Loucy (cell line): Measurements from ENCODE around the gene LDLRAD4.

ENCODE experiments used
- H2AFZ ChIP-seq: fragments of 200-600 bp; sonication (generic); 2 replicates; pipeline ENCODE4 v1.6.0; 2016; ENCODE audit warnings: antibody characterized with exemption, mild to moderate bottlenecking, low read length, moderate library complexity
- H3F3A ChIP-seq: fragments of 200-600 bp; 2 replicates; pipeline ENCODE4 v1.6.0; 2016; ENCODE audit warnings: antibody characterized with exemption, low read depth, mild to moderate bottlenecking
- H3K27me3 ChIP-seq: fragments of 200-600 bp; sonication (generic); 2 replicates; pipeline ENCODE4 v1.6.1; 2014; ENCODE audit warnings: low read length, mild to moderate bottlenecking; ENCODE audit not compliant: insufficient read depth, poor library complexity, severe bottlenecking
- H3K36me3 ChIP-seq: fragments of 200-600 bp; sonication (generic); 2 replicates; pipeline ENCODE4 v1.6.1; 2016; ENCODE audit warnings: low read length; ENCODE audit not compliant: insufficient read depth
- H3K4me1 ChIP-seq: fragments of 200-600 bp; sonication (generic); 2 replicates; pipeline ENCODE4 v1.5.1; 2014; ENCODE audit warnings: low read length, mild to moderate bottlenecking; ENCODE audit not compliant: insufficient read depth, poor library complexity, severe bottlenecking
- H3K4me2 ChIP-seq: fragments of 200-600 bp; sonication (generic); 2 replicates; pipeline ENCODE4 v1.6.0; 2014; ENCODE audit warnings: antibody characterized with exemption, low read length, low read depth, mild to moderate bottlenecking; ENCODE audit not compliant: poor library complexity, severe bottlenecking
- H3K4me3 ChIP-seq: fragments of 200-600 bp; sonication (generic); 2 replicates; pipeline ENCODE4 v1.5.1; 2014; ENCODE audit warnings: low read length, mild to moderate bottlenecking, mixed read lengths; ENCODE audit not compliant: poor library complexity, severe bottlenecking
- H3K79me2 ChIP-seq: fragments of 200-600 bp; sonication (generic); 2 replicates; pipeline ENCODE4 v1.6.1; 2014; ENCODE audit warnings: low read length; ENCODE audit not compliant: insufficient read depth
- H3K9ac ChIP-seq: fragments of 200-600 bp; sonication (generic); 2 replicates; pipeline ENCODE4 v1.6.0; 2014; ENCODE audit warnings: mild to moderate bottlenecking, low read depth, low read length, moderate library complexity; ENCODE audit not compliant: poor library complexity, severe bottlenecking
- H3K9me2 ChIP-seq: fragments of 200-600 bp; sonication (generic); replicated peaks from 2 replicates; pipeline ENCODE4 v1.6.1; 2016; ENCODE audit warnings: low read depth, low read length, mixed read lengths
- H3K9me3 ChIP-seq: fragments of 200-600 bp; sonication (generic); 2 replicates; pipeline ENCODE4 v1.6.1; 2014; ENCODE audit warnings: mild to moderate bottlenecking, antibody characterized with exemption, low read length, low read depth; ENCODE audit not compliant: insufficient read depth
- H4K20me1 ChIP-seq: fragments of 200-600 bp; sonication (generic); 2 replicates; pipeline ENCODE4 v1.6.0; 2014; ENCODE audit warnings: antibody characterized with exemption, low read length, mild to moderate bottlenecking; ENCODE audit not compliant: insufficient read depth, poor library complexity, severe bottlenecking
- EZH2phosphoT487 ChIP-seq: fragments of 200-600 bp; IDR thresholded peaks from 2 replicates; pipeline ENCODE4 v1.6.1; 2018; ENCODE audit warnings: antibody characterized with exemption, mild to moderate bottlenecking, moderate library complexity, borderline replicate concordance
- TF ChIP-seq, protein P1 (sequence below): fragments of 200-600 bp; sonication (generic); conservative IDR thresholded peaks from 2 replicates; pipeline ENCODE4 v1.5.1; 2014; ENCODE audit warnings: mild to moderate bottlenecking, antibody characterized with exemption, low read length

Gene LDLRAD4

DNA sequence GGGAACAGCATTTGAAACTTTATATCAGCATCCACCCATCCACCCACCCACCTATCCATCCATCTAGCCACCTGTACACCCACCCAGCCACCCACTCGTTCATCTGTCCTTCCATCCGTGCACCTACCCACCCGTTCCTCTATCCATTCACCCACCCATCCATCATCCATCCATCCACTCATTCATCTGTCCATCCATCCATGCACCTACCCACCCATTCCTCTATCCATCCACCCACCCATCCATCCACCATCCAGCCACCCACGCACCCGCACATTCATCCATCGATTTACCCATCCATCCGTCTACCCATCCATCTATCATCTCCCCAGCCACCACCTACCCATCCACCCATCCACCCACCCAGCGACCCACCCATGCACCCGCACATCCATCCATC, 24.8 kb downstream of the LDLRAD4 start:
- Histone ChIP-seq H2AFZ (no peak overlapping the region), H3K4me3 (no peak overlapping the region), H3K4me1 (no peaks in the 10 kb centered on the region), H4K20me1 (no peaks in the 10 kb centered on the region), H3K9ac (no peak overlapping the region), H3K27me3 (no peaks in the 10 kb centered on the region), H3K79me2 (peaks cover 33% of the 10 kb centered on the region; the same call in 1 of the 2 replicates), H3K36me3 (no peaks in the 10 kb centered on the region; the same call in 1 of the 2 replicates), H3F3A (no peaks in the 10 kb centered on the region), H3K9me2 (no peaks in the 10 kb centered on the region), H3K4me2 (no peak overlapping the region), H3K9me3 (no peaks in the 10 kb centered on the region)
- no peak for TF ChIP-seq EZH2phosphoT487
- TF ChIP-seq, protein P1, sequence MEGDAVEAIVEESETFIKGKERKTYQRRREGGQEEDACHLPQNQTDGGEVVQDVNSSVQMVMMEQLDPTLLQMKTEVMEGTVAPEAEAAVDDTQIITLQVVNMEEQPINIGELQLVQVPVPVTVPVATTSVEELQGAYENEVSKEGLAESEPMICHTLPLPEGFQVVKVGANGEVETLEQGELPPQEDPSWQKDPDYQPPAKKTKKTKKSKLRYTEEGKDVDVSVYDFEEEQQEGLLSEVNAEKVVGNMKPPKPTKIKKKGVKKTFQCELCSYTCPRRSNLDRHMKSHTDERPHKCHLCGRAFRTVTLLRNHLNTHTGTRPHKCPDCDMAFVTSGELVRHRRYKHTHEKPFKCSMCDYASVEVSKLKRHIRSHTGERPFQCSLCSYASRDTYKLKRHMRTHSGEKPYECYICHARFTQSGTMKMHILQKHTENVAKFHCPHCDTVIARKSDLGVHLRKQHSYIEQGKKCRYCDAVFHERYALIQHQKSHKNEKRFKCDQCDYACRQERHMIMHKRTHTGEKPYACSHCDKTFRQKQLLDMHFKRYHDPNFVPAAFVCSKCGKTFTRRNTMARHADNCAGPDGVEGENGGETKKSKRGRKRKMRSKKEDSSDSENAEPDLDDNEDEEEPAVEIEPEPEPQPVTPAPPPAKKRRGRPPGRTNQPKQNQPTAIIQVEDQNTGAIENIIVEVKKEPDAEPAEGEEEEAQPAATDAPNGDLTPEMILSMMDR = no peak

- H3K9me3 ChIP-seq = no peaks in the 10 kb centered on the region
- H2AFZ ChIP-seq = no peak overlapping the region
- H3K4me2 ChIP-seq = no peak overlapping the region
- no peaks in the 10 kb centered on the region for H3K9me2 ChIP-seq
- H3K36me3 ChIP-seq = no peaks in the 10 kb centered on the region; the same call in 1 of the 2 replicates
- peaks cover 31% of the 10 kb centered on the region; the same call in 1 of the 2 replicates for H3K79me2 ChIP-seq
- H4K20me1 ChIP-seq = no peaks in the 10 kb centered on the region
- H3K9ac ChIP-seq = no peak overlapping the region
- no peaks in the 10 kb centered on the region for H3K4me1 ChIP-seq
- no peaks in the 10 kb centered on the region for H3K27me3 ChIP-seq
- TF ChIP-seq EZH2phosphoT487 = no peak
- TF ChIP-seq, protein P1 = no peak
- H3F3A ChIP-seq = no peaks in the 10 kb centered on the region
- no peak overlapping the region for H3K4me3 ChIP-seq
These were observed 25.6 kb downstream of the LDLRAD4 start for GRCh38 chr18:13244135-13244534.

GRCh38 chr18:13245481-13246000, 27.0 kb downstream of the LDLRAD4 start:
- no peak overlapping the region for H3K4me2 ChIP-seq
- H3K9me3 ChIP-seq = no peaks in the 10 kb centered on the region
- H3K79me2 ChIP-seq = peaks cover 26% of the 10 kb centered on the region; the same call in 1 of the 2 replicates
- H4K20me1 ChIP-seq = no peaks in the 10 kb centered on the region
- H3K9me2 ChIP-seq = no peaks in the 10 kb centered on the region
- H3F3A ChIP-seq = no peaks in the 10 kb centered on the region
- no peak overlapping the region for H3K9ac ChIP-seq
- H2AFZ ChIP-seq = no peak overlapping the region
- no peak overlapping the region for H3K4me3 ChIP-seq
- H3K27me3 ChIP-seq = no peaks in the 10 kb centered on the region
- no peaks in the 10 kb centered on the region; the same call in 1 of the 2 replicates for H3K36me3 ChIP-seq
- TF ChIP-seq, protein P1 = no peak
- TF ChIP-seq EZH2phosphoT487 = no peak
- no peaks in the 10 kb centered on the region for H3K4me1 ChIP-seq
